ENCODE results near the gene RPL37.
A peak's percentile ranks its signal among the peaks of the same experiment; 100 is the strongest.
"Not testable (repeated sequence)": the region's sequence is repeated elsewhere in the genome, so short reads cannot be mapped to it uniquely, and the experiment has no call there.

RPL37 gene

DNA sequence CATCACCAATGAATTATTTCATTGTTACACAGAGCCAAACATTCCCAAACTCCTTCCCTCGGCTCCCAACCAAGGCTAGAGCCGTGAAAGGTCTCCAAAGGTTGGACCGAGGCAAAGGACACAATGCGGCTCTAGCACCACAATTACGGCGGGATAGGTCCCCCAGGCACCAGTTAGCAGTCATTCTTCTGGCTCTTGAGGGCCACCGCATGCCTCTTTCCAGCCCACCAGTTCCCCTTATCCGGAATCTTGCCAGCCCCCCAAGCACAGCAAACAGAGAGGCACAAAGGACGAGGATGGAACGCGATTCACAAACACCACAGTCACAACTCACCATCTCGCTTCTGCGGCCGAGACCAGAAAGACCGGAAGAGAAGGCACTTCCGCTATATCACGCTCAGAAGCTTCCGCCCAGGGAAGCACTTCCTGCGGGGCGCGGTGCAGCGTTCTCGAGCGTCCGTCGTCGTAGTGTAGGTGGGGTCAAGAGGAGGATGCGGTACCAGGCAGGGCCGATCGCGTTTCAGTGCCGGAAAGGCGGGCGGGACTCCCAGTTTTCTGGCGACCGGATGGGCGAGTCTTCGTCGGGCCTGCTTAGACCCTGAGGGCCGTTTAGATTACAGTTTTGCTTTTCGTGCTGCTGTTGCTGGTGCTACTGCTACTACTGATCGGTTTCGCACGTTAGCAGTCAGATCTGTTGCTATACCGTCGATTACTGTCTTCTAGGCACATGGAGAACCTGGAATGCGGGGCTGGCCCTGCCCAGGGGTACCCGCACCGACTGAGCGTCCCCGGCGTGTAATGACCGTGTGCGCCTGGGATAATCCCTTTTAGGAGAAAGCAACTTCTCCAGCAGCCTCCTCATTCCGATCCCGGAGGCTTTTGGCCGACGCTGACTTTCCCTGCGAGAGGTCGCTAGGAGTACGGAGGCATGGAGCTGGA lies at the start of gene RPL37:
TSS of gene RPL37 (minus strand) at position 374 of the 939 bp plus-strand sequence. CDS start at position 337, 37 bp downstream.
- peak; percentile 95 to 99 for DNase-seq

DNA sequence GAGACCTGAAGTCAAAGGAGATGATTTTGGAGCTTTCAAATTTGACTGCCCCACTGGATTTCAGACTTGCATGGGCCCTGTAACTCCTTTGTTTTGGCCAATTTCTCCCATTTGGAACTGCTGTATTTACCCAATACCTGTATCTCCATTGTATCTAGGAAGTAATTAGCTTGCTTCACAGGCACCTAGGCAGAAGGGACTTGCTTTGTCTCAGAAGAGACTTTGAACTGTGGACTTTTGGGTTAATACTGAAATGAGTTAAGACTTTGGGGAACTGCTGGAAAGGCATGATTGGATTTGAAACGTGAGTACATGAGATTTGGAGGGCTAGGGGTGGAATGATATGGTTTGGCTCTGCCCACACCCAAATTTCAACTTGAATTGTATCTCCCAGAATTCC lies 48.0 kb upstream of the RPL37 start:
- not testable (repeated sequence) for DNase-seq

DNA sequence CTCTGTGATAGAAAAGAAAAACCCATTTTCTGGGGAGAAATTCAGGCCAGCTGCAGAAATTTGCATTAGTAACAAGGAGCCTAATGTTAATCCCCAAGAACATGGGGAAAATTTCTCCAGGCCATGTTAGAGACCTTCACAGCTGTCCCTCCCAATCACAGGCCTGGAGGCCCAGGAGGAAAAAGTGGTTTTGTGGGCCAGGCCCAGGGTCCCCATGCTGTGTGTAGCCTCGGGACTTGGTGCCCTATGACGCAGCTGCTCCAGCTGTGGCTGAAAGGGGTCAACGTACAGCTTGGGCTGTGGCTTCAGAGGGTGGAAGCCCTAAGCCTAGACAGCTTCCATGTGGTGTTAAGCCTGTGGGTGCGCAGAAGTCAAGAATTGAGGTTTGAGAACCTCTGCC lies 47.3 kb upstream of the RPL37 start:
- no peak for DNase-seq

DNA sequence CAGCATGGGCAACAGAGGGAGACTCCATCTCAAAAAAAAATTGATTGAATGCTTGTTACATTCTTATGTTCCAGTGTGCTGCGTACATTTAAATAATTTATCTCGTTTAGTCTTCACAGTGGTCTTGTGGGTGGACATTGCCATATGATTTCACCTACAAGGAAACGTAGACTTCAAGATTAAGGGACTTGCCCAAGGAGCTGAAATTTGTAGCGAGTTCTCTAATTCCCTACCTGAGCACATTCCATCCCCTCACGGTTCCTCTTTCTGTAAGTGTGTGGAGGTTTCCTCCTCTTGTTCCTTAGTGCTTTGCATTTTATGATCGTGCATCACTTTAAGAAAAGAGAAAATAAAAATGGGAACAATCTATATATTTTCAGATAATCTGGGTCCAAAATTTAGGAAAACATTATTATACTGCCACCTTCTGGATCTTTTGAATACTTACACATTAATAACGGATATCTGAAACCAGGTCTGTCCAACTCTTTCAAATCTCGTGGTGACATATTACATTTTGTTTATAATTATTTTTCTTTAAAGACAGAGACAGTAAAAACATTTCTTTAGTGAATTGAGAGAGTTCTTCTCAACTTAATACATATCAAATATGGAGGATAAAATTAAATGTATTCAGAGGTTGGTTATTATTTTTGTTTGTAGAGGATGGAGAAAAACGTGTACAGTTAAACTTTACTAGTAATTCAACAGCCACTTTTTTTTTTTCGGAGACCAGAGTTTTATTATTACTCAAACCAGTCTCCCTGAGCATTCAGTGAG lies 44.3 kb upstream of the RPL37 start:
- peak; percentile 4 to 78 for DNase-seq

- DNase-seq = no peak
Measured at GRCh38 chr5:40877371-40877988, 42.5 kb upstream of the RPL37 start.

DNA sequence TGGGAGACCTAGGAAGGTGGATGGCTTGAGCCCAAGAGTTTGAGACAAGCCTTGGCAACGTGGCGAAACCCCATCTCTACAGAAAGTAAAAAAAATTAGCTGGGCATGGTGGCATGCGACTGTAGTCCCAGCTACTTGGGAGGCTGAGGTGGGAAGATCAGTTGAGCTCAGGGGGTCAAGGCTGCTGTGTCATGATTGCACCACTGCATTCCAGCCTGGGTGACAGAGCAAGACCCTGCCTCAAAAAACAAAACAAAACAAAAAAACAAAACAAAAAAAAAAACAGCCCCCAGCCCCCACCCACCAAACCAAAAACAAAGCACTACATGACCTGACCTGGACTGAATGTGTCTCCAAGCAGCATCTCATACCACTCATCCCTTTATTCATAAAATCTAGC lies 40.9 kb upstream of the RPL37 start:
- DNase-seq = no peak

DNA sequence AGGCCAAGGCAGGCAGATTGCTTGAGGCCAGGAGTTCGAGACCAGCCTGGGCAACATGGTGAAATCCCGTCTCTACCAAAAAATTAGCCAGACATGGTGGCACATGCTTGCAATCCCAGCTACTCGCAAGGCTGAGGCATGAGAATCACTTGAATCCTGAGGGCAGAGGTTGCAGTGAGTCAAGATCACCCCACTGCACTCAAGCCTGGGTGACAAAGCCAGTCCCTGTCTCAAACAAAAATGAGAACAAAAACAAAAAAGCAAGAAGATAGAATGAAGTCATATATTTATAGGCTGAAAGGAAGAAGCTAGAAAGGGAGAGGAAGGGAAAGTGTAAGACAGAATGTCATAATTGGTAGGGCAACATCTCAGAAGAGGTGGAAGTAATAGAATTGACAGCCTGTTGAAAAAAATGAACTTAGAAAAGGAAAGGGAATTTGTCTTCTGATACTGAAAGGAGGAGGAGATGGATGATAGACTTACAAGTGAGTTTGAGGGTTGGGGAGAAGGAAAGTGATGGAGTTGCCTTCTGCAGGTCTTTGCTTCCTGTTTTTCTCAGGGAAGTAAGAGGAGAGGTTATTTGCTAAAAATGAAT lies 38.4 kb upstream of the RPL37 start:
- no peak for DNase-seq

- DNase-seq = not testable (repeated sequence)
Measured at GRCh38 chr5:40872253-40872652, 37.2 kb upstream of the RPL37 start.

DNA sequence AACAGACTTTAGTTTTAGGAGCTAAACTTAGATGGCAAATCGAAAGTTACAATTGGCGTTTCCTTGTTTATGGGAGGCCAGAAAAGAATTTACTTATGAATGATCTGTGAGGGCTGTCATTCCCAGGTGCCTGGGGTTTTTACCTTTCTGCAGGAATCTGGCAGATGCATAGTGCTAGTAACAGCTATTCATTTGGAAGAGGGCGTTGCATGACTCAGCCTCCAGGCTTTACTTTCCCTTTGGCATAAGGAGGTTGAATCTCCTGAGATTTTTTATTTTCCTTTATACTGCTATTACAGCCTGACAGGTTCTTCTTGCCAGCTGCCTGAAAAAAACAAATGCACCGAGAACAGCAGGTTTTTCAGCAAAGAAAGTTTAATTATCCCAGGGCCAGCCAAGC lies 36.2 kb upstream of the RPL37 start:
- no peak for DNase-seq

GRCh38 chr5:40869384-40869783 lies 34.4 kb upstream of the RPL37 start:
- DNase-seq = no peak

- no peak for DNase-seq
Measured at GRCh38 chr5:40866844-40867243, 31.8 kb upstream of the RPL37 start.

- not testable (repeated sequence) for DNase-seq
Measured at GRCh38 chr5:40865004-40865403, 30.0 kb upstream of the RPL37 start.

DNA sequence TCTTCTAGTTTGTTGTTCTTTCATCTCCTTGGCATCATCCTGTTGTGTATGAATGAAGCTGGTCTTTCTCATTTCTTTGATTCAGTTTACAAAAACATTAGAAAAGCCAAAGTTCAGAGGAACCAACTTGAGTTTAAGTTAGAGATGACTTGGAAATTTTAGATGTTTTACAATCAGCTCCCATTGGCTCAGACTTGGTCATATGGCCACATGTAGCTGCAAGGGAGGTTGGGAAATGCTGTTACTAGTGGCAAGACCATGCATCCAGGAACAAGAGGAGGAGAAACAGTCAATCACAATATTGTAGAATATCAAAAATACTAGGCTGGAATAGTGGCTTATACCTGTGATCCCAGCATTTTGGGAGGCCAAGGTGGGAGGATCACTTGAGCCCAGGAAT lies 25.7 kb upstream of the RPL37 start:
- no peak for DNase-seq

GRCh38 chr5:40853632-40854192 lies 18.7 kb upstream of the RPL37 start:
- no peak for DNase-seq

GRCh38 chr5:40847525-40847924 lies 12.5 kb upstream of the RPL37 start:
- no peak for DNase-seq

DNA sequence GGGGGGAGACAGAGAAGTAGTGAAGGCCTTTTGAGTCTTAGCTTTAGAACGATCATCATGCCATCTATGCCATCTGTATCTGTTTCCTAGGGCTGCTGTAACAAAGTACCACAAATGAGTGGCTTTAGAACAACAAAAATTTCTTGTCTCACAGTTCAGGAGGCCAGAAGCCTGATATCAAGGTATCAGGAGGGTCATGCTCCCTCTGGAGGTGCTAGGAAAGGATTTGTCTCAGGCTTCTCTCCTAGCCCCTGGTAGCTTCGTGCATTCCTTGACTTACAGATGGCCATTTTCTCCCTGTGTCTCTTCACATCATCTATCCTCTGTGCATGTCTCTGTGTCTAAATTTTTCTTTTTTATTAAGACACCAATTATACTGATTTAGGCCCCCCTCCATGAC lies 11.3 kb upstream of the RPL37 start:
- no peak for DNase-seq

- no peak for DNase-seq
Measured at GRCh38 chr5:40844565-40844964, 9.5 kb upstream of the RPL37 start.

DNA sequence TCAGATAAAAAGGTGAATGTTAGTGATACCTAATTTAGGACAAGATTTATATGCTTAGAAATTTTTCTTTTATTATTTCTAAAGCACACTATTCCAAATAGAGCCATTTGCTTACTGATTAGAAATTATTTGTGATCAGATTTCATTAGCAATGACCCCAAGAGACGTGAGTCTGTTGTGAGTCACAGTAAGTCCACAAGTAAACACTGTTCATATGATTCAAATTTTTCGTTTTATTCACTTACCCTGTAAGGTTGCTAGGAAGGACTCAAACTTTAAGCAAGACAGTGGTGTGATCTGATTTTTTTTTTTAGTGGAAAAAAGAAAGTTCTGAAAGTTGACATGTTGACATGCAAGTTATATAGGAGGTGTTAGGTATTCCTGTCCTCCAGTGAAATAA lies 7.3 kb upstream of the RPL37 start:
- DNase-seq = no peak

GRCh38 chr5:40841068-40841805 lies 6.2 kb upstream of the RPL37 start, which contains the start of gene CARD6:
TSS of gene CARD6 (plus strand) at chr5:40841367. CDS start at chr5:40841383, 16 bp downstream.
- no peak for DNase-seq

GRCh38 chr5:40838086-40838485 lies 3.1 kb upstream of the RPL37 start:
- DNase-seq = no peak

- no peak for DNase-seq
Measured at GRCh38 chr5:40834391-40834848, 602 bp downstream of the RPL37 start.
